ENCODE results near the gene GINS1. TPM values are rescaled to one million over a fixed set of nuclear protein-coding genes. Genes with fewer than 3 reads are reported as not detected.

GINS1 gene
- total RNA-seq, 1 experiment from 2014 or later, result 36.0 TPM

DNA sequence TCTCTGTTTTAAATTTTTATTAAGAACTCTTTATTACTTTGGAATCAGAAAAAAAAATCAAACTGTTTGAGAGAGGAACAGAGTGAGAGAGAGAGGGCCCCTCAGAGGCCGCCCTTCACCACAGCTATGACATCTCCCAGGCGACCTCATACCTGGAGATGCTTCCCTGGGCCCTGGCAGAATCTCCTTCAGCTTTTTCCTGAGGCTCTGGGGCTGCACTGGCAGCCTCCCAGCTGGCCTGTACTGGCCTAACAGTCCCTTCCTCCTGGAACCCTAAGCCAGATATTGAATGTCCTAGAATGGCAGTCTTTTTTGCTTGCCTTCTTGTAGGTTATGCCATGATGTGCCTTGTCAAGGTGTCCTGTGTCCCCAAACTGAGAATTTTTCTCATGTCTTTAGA lies 30.6 kb upstream of the GINS1 start:
- H3K9me3 ChIP-seq (ENCODE audit: control insufficient read depth, insufficient read depth, low read depth, low read length), result no peaks in the 10 kb centered on the region
- no peaks in the 10 kb centered on the region for H3K36me3 ChIP-seq (ENCODE audit: control insufficient read depth, insufficient read depth, low read length)
- TF ChIP-seq, protein P1, sequence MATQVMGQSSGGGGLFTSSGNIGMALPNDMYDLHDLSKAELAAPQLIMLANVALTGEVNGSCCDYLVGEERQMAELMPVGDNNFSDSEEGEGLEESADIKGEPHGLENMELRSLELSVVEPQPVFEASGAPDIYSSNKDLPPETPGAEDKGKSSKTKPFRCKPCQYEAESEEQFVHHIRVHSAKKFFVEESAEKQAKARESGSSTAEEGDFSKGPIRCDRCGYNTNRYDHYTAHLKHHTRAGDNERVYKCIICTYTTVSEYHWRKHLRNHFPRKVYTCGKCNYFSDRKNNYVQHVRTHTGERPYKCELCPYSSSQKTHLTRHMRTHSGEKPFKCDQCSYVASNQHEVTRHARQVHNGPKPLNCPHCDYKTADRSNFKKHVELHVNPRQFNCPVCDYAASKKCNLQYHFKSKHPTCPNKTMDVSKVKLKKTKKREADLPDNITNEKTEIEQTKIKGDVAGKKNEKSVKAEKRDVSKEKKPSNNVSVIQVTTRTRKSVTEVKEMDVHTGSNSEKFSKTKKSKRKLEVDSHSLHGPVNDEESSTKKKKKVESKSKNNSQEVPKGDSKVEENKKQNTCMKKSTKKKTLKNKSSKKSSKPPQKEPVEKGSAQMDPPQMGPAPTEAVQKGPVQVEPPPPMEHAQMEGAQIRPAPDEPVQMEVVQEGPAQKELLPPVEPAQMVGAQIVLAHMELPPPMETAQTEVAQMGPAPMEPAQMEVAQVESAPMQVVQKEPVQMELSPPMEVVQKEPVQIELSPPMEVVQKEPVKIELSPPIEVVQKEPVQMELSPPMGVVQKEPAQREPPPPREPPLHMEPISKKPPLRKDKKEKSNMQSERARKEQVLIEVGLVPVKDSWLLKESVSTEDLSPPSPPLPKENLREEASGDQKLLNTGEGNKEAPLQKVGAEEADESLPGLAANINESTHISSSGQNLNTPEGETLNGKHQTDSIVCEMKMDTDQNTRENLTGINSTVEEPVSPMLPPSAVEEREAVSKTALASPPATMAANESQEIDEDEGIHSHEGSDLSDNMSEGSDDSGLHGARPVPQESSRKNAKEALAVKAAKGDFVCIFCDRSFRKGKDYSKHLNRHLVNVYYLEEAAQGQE (IDR thresholded peaks at IDR 0.05; ENCODE audit: insufficient read depth in 1 of 2, low read depth in 2 of 2, low read length in 1 of 2), result no peak
- TF ChIP-seq, protein P2, sequence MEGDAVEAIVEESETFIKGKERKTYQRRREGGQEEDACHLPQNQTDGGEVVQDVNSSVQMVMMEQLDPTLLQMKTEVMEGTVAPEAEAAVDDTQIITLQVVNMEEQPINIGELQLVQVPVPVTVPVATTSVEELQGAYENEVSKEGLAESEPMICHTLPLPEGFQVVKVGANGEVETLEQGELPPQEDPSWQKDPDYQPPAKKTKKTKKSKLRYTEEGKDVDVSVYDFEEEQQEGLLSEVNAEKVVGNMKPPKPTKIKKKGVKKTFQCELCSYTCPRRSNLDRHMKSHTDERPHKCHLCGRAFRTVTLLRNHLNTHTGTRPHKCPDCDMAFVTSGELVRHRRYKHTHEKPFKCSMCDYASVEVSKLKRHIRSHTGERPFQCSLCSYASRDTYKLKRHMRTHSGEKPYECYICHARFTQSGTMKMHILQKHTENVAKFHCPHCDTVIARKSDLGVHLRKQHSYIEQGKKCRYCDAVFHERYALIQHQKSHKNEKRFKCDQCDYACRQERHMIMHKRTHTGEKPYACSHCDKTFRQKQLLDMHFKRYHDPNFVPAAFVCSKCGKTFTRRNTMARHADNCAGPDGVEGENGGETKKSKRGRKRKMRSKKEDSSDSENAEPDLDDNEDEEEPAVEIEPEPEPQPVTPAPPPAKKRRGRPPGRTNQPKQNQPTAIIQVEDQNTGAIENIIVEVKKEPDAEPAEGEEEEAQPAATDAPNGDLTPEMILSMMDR (IDR thresholded peaks at IDR 0.05), result no peak
- TF ChIP-seq SIN3A (IDR thresholded peaks at IDR 0.05; ENCODE audit: borderline replicate concordance, insufficient read depth, low read depth, low read length), result no peak
- no peak for TF ChIP-seq POLR2AphosphoS5 (IDR thresholded peaks at IDR 0.05; ENCODE audit: low read depth, low read length)
- no peak for TF ChIP-seq TCF7L2 (IDR thresholded peaks at IDR 0.05; ENCODE audit: low read depth, low read length)
- no TSS peak for BruUV-seq (replicated peaks)
- in situ Hi-C loops (cut with HindIII; ENCODE audit: low pct_unique_long_range_greater_than_20kb, low sequenced_read_pairs), result no loop called here
- H3K27me3 ChIP-seq (ENCODE audit: control insufficient read depth, insufficient read depth, low read length), result no peaks in the 10 kb centered on the region
- ChIA-PET POLR2A (no interaction called here), CTCF (no interaction called here)
- H3K4me3 ChIP-seq (ENCODE audit: low read depth in 2 of 2, low read length in 2 of 2), result no peak overlapping the region
- no peak overlapping the region for H3K27ac ChIP-seq (ENCODE audit: low read length)
- DNase-seq (ENCODE audit: low read depth, low spot score) (no peak), ATAC-seq (no peak)
- intact Hi-C loops (cut with micrococcal nuclease; ENCODE audit: unreplicated experiment), result no loop called here
- peaks cover 9% of the 10 kb centered on the region for H3K4me1 ChIP-seq (ENCODE audit: control insufficient read depth, insufficient read depth, low read length)

DNA sequence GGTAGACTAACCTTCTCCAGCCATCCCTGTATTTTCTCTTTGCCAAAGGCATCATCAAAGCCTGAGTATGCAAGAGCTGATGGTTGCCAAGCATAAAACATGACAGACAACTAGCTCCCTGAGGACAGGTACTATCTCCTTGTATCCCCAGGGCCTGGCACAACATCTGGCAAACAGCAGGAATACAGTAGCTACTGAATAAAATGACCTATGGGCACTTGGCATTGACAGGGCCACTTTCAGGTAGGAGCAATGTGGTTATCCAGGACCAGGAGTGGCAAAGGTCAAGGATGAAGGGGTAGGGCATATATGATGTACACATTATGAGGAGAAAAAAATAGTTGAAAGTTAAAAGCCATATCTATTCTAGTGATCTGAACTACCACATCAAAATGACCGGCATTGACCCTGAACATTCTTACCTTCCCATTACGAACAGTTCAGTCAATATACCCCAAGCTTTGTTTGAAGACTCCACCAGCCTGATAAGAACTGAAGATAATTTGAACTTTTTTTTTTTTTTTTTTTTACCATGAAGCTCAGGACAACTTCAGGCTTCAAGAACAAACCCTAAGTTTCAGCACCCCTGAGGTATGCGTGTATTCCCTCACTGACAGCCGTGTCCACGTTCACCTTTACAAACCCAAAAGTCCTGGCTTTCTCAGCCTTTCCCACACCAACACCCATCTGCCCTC lies 29.1 kb upstream of the GINS1 start:
- intact Hi-C loops (cut with micrococcal nuclease; ENCODE audit: unreplicated experiment), result no loop called here
- Histone ChIP-seq H3K27me3 (ENCODE audit: control insufficient read depth, insufficient read depth, low read length) (no peaks in the 10 kb centered on the region), H3K9me3 (ENCODE audit: control insufficient read depth, insufficient read depth, low read depth, low read length) (no peaks in the 10 kb centered on the region), H3K27ac (ENCODE audit: low read length) (no peak overlapping the region), H3K4me1 (ENCODE audit: control insufficient read depth, insufficient read depth, low read length) (peaks cover 9% of the 10 kb centered on the region), H3K4me3 (ENCODE audit: low read depth in 2 of 2, low read length in 2 of 2) (no peak overlapping the region), H3K36me3 (ENCODE audit: control insufficient read depth, insufficient read depth, low read length) (no peaks in the 10 kb centered on the region)
- ChIA-PET CTCF (interaction anchor here (0.6 kb wide), 2 partner anchors 22 to 77 kb away, joined by 3 to 4 read pairs; no protein-coding TSS in a partner anchor), POLR2A (interaction anchor here (0.6 kb wide), 1 partner anchor 36 kb away, joined by 6 read pairs; no protein-coding TSS in a partner anchor)
- in situ Hi-C loops (cut with HindIII; ENCODE audit: low pct_unique_long_range_greater_than_20kb, low sequenced_read_pairs), result no loop called here
- DNase-seq (ENCODE audit: low read depth, low spot score) (no peak), ATAC-seq (no peak)
- TF ChIP-seq POLR2AphosphoS5 (IDR thresholded peaks at IDR 0.05; ENCODE audit: low read depth, low read length) (no peak), TCF7L2 (IDR thresholded peaks at IDR 0.05; ENCODE audit: low read depth, low read length) (no peak), SIN3A (IDR thresholded peaks at IDR 0.05; ENCODE audit: borderline replicate concordance, insufficient read depth, low read depth, low read length) (no peak)
- TF ChIP-seq, protein P2 (IDR thresholded peaks at IDR 0.05), result no peak
- TF ChIP-seq, protein P1 (IDR thresholded peaks at IDR 0.05; ENCODE audit: insufficient read depth in 1 of 2, low read depth in 2 of 2, low read length in 1 of 2), result no peak
- no TSS peak for BruUV-seq (replicated peaks)

Data from Panc1 (cell line).